Measurements from ENCODE around the gene ZNF618. TPM values are rescaled to one million over a fixed set of nuclear protein-coding genes. Genes with fewer than 3 reads are reported as not detected.
A peak's percentile ranks its signal among the peaks of the same experiment; 100 is the strongest.

Gene ZNF618
- total RNA-seq = 0.14 and 0.19 TPM in 2 replicates

- Mint-ChIP-seq H3K27me3 (peaks cover 42% of the 10 kb centered on the region), H3K9me3 (no peaks in the 10 kb centered on the region), H3K27ac (peak within 1 kb of the TSS; percentile 13), H3K4me1 (peaks cover 9% of the 10 kb centered on the region), H3K36me3 (ENCODE audit: low read depth) (peaks cover 1% of the 10 kb centered on the region), H3K4me3 (peak within 1 kb of the TSS; percentile 86)
- DNase-seq = peak; percentile 74
- intact Hi-C loops (cut with micrococcal nuclease) = loop anchor here (5.0 kb wide), 1 partner anchor 194 kb away; no protein-coding TSS in a partner anchor
Observed at GRCh38 chr9:113876151-113876992, at the start of gene ZNF618. Gene ZNF618, plus strand, starts transcription at chr9:113876309. Its CDS starts 72 bp downstream, at chr9:113876381.

- H3K27ac Mint-ChIP-seq = no peak overlapping the region
- intact Hi-C loops (cut with micrococcal nuclease) = no loop called here
- H3K9me3 Mint-ChIP-seq = peaks cover 3% of the 10 kb centered on the region
- H3K36me3 Mint-ChIP-seq (ENCODE audit: low read depth) = no peaks in the 10 kb centered on the region
- peaks cover 12% of the 10 kb centered on the region for H3K27me3 Mint-ChIP-seq
- no peak overlapping the region for H3K4me3 Mint-ChIP-seq
- DNase-seq = no peak
- peaks cover 4% of the 10 kb centered on the region for H3K4me1 Mint-ChIP-seq
Observed at GRCh38 chr9:113828221-113828620, 47.9 kb upstream of the ZNF618 start.

- peaks cover 4% of the 10 kb centered on the region for H3K9me3 Mint-ChIP-seq
Observed at GRCh38 chr9:113837334-113837733, 38.8 kb upstream of the ZNF618 start.

GRCh38 chr9:113842086-113842485, 34.0 kb upstream of the ZNF618 start:
- intact Hi-C loops (cut with micrococcal nuclease) = no loop called here

More at GRCh38 chr9:113837334-113837733, 38.8 kb upstream of the ZNF618 start:
- intact Hi-C loops (cut with micrococcal nuclease) = no loop called here
- H3K36me3 Mint-ChIP-seq (ENCODE audit: low read depth) = no peaks in the 10 kb centered on the region
- no peak overlapping the region for H3K27ac Mint-ChIP-seq
- H3K4me1 Mint-ChIP-seq = no peaks in the 10 kb centered on the region
- no peak for DNase-seq
- peaks cover 7% of the 10 kb centered on the region for H3K27me3 Mint-ChIP-seq
- H3K4me3 Mint-ChIP-seq = no peak overlapping the region

GRCh38 chr9:113844466-113844865, 31.6 kb upstream of the ZNF618 start:
- Mint-ChIP-seq H3K4me1 (no peaks in the 10 kb centered on the region), H3K36me3 (ENCODE audit: low read depth) (no peaks in the 10 kb centered on the region), H3K27ac (no peak overlapping the region), H3K27me3 (peaks cover 6% of the 10 kb centered on the region), H3K9me3 (no peaks in the 10 kb centered on the region), H3K4me3 (no peak overlapping the region)
- intact Hi-C loops (cut with micrococcal nuclease) = no loop called here
- DNase-seq = no peak

More at GRCh38 chr9:113842086-113842485, 34.0 kb upstream of the ZNF618 start:
- Mint-ChIP-seq H3K4me1 (no peaks in the 10 kb centered on the region), H3K36me3 (ENCODE audit: low read depth) (no peaks in the 10 kb centered on the region), H3K9me3 (no peaks in the 10 kb centered on the region), H3K27me3 (peaks cover 5% of the 10 kb centered on the region), H3K27ac (no peak overlapping the region), H3K4me3 (no peak overlapping the region)
- no peak for DNase-seq

- intact Hi-C loops (cut with micrococcal nuclease) = no loop called here
- H3K4me1 Mint-ChIP-seq = no peaks in the 10 kb centered on the region
- DNase-seq = no peak
- peaks cover 8% of the 10 kb centered on the region for H3K27me3 Mint-ChIP-seq
- H3K9me3 Mint-ChIP-seq = peaks cover 4% of the 10 kb centered on the region
- H3K4me3 Mint-ChIP-seq = no peak overlapping the region
- no peaks in the 10 kb centered on the region for H3K36me3 Mint-ChIP-seq (ENCODE audit: low read depth)
- H3K27ac Mint-ChIP-seq = no peak overlapping the region
Observed at GRCh38 chr9:113851359-113851758, 24.8 kb upstream of the ZNF618 start.

- Mint-ChIP-seq H3K27me3 (peaks cover 8% of the 10 kb centered on the region), H3K27ac (no peak overlapping the region), H3K4me3 (no peak overlapping the region), H3K9me3 (peaks cover 4% of the 10 kb centered on the region), H3K4me1 (no peaks in the 10 kb centered on the region), H3K36me3 (ENCODE audit: low read depth) (no peaks in the 10 kb centered on the region)
- no peak for DNase-seq
- intact Hi-C loops (cut with micrococcal nuclease) = no loop called here
Observed at GRCh38 chr9:113851873-113852272, 24.2 kb upstream of the ZNF618 start.

GRCh38 chr9:113853333-113853732, 22.8 kb upstream of the ZNF618 start:
- H3K27ac Mint-ChIP-seq = no peak overlapping the region
- intact Hi-C loops (cut with micrococcal nuclease) = no loop called here
- H3K4me1 Mint-ChIP-seq = no peaks in the 10 kb centered on the region
- H3K9me3 Mint-ChIP-seq = peaks cover 4% of the 10 kb centered on the region
- H3K4me3 Mint-ChIP-seq = no peak overlapping the region
- H3K27me3 Mint-ChIP-seq = peaks cover 5% of the 10 kb centered on the region
- no peaks in the 10 kb centered on the region for H3K36me3 Mint-ChIP-seq (ENCODE audit: low read depth)
- no peak for DNase-seq

- Mint-ChIP-seq H3K4me1 (no peaks in the 10 kb centered on the region), H3K27ac (no peak overlapping the region), H3K36me3 (ENCODE audit: low read depth) (no peaks in the 10 kb centered on the region), H3K4me3 (no peak overlapping the region), H3K27me3 (peaks cover 5% of the 10 kb centered on the region), H3K9me3 (peaks cover 4% of the 10 kb centered on the region)
- DNase-seq = no peak
- intact Hi-C loops (cut with micrococcal nuclease) = no loop called here
Observed at GRCh38 chr9:113854310-113854709, 21.8 kb upstream of the ZNF618 start.

- intact Hi-C loops (cut with micrococcal nuclease) = no loop called here
- no peak for DNase-seq
Observed at GRCh38 chr9:113857875-113858274, 18.2 kb upstream of the ZNF618 start.

GRCh38 chr9:113858282-113858681, 17.8 kb upstream of the ZNF618 start:
- Mint-ChIP-seq H3K27me3 (peaks cover 5% of the 10 kb centered on the region), H3K4me3 (no peak overlapping the region), H3K4me1 (no peaks in the 10 kb centered on the region), H3K36me3 (ENCODE audit: low read depth) (no peaks in the 10 kb centered on the region), H3K9me3 (no peaks in the 10 kb centered on the region), H3K27ac (no peak overlapping the region)
- intact Hi-C loops (cut with micrococcal nuclease) = no loop called here
- no peak for DNase-seq

More at GRCh38 chr9:113857875-113858274, 18.2 kb upstream of the ZNF618 start:
- Mint-ChIP-seq H3K4me1 (no peaks in the 10 kb centered on the region), H3K36me3 (ENCODE audit: low read depth) (no peaks in the 10 kb centered on the region), H3K27me3 (peaks cover 5% of the 10 kb centered on the region), H3K27ac (no peak overlapping the region), H3K9me3 (no peaks in the 10 kb centered on the region), H3K4me3 (no peak overlapping the region)

GRCh38 chr9:113863345-113863744, 12.8 kb upstream of the ZNF618 start:
- Mint-ChIP-seq H3K4me1 (no peaks in the 10 kb centered on the region), H3K4me3 (no peak overlapping the region), H3K27ac (no peak overlapping the region), H3K36me3 (ENCODE audit: low read depth) (no peaks in the 10 kb centered on the region), H3K27me3 (peaks cover 6% of the 10 kb centered on the region), H3K9me3 (no peaks in the 10 kb centered on the region)
- intact Hi-C loops (cut with micrococcal nuclease) = no loop called here
- DNase-seq = peak; percentile 21

- H3K4me3 Mint-ChIP-seq = no peak overlapping the region
- DNase-seq = no peak
- H3K27ac Mint-ChIP-seq = no peak overlapping the region
- no peaks in the 10 kb centered on the region for H3K4me1 Mint-ChIP-seq
- intact Hi-C loops (cut with micrococcal nuclease) = no loop called here
- peaks cover 20% of the 10 kb centered on the region for H3K27me3 Mint-ChIP-seq
- no peaks in the 10 kb centered on the region for H3K9me3 Mint-ChIP-seq
- no peaks in the 10 kb centered on the region for H3K36me3 Mint-ChIP-seq (ENCODE audit: low read depth)
Observed at GRCh38 chr9:113868501-113868900, 7.6 kb upstream of the ZNF618 start.

GRCh38 chr9:113872485-113873143, 3.5 kb upstream of the ZNF618 start:
- Mint-ChIP-seq H3K4me3 (no peak overlapping the region), H3K4me1 (peaks cover 7% of the 10 kb centered on the region), H3K27me3 (peaks cover 41% of the 10 kb centered on the region), H3K27ac (no peak overlapping the region), H3K36me3 (ENCODE audit: low read depth) (peaks cover 1% of the 10 kb centered on the region), H3K9me3 (no peaks in the 10 kb centered on the region)
- intact Hi-C loops (cut with micrococcal nuclease) = no loop called here
- DNase-seq = no peak

Data from activated CD4-positive, alpha-beta T cell treated with anti-CD3 and anti-CD28 coated beads, Interleukin-2, amount 10 ng/mL, durations not matched to agents 24 days and 14 days (primary cell).